ENCODE measurements around the gene NCOA1.
"Not testable (repeated sequence)": the region's sequence is repeated elsewhere in the genome, so short reads cannot be mapped to it uniquely, and the experiment has no call there.

NCOA1 gene

GRCh38 chr2:24509425-24509824, 18.4 kb downstream of the NCOA1 start:
- no peak for DNase-seq

DNA sequence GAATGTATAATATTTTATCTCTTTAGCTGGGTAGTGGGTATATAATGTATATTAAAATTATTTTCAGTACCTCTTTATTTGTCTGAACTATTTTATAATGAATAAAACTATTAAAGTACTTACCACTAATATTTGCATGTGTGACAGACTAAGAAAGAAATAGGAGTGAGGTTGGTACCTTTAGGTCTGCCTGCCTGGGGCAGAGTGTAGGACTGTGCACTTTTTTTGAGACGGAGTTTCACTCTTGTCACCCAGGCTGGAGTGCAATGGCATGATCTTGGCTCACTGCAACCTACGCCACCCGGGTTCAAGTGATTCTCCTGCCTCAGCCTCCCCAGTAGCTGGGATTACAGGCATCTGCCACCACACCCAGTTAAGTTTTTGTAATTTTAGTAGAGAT, 18.8 kb downstream of the NCOA1 start:
- DNase-seq = no peak

- DNase-seq = no peak
Observed at GRCh38 chr2:24510771-24511170, 19.7 kb downstream of the NCOA1 start.

DNA sequence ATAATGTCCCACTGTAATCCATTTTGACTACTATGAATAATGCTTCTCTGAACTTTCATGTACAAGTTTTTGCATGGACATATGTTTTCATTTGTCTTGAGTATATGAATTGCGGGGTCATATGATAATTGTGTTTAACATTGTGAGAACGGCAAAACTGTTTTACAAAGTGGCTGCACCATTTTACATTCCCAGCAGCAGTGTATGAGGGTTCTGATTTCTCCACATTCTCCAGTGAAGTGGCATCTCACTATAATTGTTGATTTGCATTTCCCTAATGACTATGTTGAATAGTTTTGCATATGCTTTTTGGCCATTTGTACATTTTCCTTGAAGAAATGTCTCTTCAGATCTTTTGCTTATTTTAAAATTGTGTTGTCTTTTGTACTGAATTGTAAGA, 20.1 kb downstream of the NCOA1 start:
- no peak for DNase-seq

GRCh38 chr2:24511894-24512293, 20.8 kb downstream of the NCOA1 start:
- DNase-seq = no peak

GRCh38 chr2:24512404-24512803, 21.4 kb downstream of the NCOA1 start:
- no peak for DNase-seq

DNA sequence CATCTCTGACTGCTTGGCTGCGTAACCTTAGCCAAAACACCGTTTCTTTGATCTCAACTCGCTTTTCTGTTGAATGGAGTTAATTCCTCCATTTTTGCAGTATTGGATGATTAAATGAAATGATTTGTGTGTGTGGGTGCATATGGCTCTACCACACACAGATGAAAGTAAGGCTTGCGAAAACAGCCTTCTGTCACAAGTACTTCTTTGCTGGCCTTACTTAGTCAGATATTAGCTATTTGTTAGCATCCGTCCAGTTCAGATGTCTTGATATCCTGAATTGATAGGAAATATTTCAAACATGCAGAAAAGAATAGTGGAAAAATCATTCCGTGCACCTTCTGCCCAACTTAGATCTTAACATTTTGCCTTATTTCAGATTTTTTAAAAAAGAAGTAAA, 21.8 kb downstream of the NCOA1 start:
- DNase-seq = no peak

DNA sequence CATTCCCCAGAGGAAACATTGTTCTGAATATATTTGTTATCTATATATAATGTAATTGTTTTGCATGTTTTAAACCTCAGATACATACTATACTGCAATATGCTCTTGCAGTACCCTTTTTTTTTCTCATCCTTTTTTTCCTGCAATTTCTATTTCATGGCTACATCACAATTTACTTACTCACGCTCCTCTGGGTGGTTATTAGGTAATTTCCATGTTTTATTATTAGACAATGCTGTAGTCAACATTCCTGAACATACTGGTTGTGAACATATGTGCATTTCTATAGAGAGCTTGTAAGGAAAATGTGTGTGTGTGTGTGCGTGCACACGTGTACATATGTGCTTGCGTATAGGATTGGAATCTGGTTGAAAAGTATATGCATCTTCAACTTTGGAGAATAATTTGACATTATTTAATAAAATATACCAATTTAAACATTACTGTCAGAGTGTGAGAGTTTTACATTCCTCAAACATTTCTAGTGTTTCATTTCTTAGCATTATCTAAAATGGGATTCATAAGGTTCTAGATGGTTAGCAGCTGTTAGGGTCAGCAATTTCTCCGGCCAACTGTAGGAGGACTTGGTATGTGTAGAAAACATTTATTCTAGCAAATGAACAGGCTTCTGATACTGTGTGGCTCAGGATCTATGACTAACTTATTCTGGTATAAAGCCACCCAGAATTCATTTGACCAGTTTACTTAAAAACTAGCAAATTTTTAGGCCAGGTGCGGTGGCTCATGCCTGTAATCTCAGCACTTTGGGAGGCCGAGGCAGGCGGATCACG, 22.4 kb downstream of the NCOA1 start:
- no peak for DNase-seq

GRCh38 chr2:24514820-24515219, 23.8 kb downstream of the NCOA1 start:
- no peak for DNase-seq

- no peak for DNase-seq
Observed at GRCh38 chr2:24515335-24515734, 24.3 kb downstream of the NCOA1 start.

DNA sequence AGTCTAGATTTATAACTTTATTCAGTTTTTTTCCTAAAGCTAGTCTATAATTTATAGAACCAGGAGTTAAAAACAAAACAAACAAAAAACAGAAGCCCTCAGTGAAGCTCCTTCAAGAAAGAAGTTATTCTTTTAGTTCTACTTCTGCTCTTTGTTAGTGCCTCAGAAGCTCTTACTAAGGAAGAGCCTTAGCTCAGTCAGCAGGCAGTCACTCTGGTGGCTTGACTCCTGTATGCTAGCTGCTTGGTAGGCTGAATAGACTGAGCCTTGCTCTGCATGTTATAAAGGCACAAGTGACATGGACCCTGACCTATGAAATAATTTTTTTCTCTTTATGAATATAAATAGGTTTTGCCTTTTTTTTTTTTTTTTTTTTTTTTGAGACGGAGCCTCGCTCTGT, 24.8 kb downstream of the NCOA1 start:
- no peak for DNase-seq

GRCh38 chr2:24517247-24517646, 26.2 kb downstream of the NCOA1 start:
- no peak for DNase-seq

DNA sequence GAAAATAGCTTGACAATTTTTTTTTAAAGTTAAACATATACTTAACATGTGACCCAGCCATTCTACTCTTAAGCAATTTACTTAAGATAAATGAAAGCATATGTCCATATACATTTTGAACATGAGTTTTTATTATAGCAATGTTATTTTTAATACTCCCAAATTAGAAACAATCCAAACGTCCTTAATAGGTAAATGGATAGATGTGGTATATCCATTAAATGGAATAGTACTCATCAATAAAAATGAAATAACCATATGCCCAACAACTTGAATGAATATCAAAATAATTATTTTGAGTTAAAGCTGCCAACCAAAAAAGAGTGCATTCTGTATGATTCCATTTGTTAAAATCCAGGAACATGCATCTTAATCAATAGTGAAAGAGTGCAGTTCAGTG, 29.1 kb downstream of the NCOA1 start:
- DNase-seq = no peak

DNA sequence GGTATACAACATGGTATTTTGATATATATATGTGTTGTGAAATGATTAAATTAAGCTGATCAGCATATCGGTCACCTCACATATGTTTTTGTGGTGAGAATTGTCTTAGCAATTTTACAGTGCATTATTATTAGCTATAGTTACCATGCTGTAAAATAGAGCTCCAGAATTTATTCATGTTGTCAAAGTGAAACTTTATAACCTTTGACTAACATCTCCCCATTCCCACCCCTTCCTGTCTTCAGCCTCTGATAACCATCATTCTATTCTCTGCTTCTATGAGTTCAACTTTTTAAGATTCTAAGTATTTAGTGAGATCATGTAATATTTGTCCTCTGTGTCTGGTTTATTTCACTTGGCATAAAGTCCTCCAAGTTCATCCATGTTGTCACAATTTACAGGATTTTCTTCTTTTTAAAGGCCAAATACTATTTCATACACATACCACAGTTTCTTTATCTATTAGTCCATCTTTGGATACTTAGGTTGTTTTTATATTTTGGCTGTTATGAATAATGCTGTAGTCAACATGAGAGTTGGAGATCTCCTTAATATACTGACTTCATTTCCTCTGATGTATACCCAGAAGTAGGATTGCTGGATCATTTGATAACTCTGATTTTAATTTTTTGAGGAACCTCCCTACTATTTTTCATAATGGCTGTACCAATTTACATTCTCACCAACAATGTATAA, 30.3 kb downstream of the NCOA1 start:
- DNase-seq = no peak

GRCh38 chr2:24521975-24522639, 31.1 kb downstream of the NCOA1 start:
- DNase-seq = no peak

DNA sequence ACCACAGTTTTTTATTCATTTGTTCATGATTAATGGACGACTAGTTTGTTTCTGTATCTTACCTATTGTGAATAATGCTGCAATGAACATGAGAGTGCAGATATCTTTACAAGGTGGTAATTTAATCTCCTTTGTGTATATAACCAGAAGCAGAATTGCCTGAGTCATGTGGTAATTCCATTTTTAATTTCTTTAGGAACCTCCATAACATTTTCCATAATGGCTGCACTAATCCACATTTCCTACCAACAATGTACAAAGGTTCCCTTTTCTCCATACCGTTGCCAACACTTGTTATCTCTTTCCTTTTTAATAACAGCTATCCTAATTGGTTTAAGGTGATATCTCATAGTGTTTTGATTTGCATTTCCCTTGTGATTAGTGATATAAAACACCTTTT, 36.5 kb downstream of the NCOA1 start:
- no peak for DNase-seq

- no peak for DNase-seq
Observed at GRCh38 chr2:24530796-24531195, 39.7 kb downstream of the NCOA1 start.

GRCh38 chr2:24531610-24532009, 40.6 kb downstream of the NCOA1 start:
- not testable (repeated sequence) for DNase-seq

GRCh38 chr2:24532057-24532456, 41.0 kb downstream of the NCOA1 start:
- not testable (repeated sequence) for DNase-seq

DNA sequence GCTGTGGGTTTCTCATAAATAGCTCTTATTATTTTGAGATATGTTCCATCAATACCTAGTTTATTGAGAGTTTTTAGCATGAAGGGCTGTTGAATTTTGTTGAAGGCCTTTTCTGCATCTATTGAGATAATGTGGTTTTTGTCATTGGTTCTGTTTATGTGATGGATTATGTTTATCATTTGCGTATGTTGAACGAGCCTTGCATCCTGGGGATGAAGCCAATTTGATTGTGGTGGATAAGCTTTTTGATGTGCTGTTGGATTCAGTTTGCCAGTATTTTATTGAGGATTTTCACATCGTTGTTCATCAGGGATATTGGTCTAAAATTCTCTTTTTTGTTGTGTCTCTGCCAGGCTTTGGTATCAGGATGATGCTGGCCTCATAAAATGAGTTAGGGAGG, 42.5 kb downstream of the NCOA1 start:
- not testable (repeated sequence) for DNase-seq

- DNase-seq = no peak
Observed at GRCh38 chr2:24538720-24539119, 47.7 kb downstream of the NCOA1 start.

DNA sequence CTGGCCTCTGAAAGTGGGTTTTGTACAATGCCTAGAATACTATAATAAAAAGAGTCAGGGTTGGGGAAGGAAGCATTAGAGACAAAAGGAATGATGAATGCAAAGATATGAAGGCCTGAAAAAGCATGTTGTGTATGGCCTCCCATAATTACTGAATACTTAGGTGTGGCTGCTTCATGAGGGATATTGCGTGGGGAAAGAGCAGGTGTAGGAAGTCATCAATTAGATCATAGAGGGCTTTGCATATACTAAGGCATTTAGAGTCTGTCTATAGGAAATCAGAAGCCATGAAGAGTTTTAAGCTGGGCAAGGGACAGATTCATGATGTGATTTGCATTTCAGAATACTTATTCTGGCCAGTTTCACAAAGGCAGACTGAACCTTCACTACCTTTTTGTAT, 48.2 kb downstream of the NCOA1 start:
- DNase-seq = no peak

DNA sequence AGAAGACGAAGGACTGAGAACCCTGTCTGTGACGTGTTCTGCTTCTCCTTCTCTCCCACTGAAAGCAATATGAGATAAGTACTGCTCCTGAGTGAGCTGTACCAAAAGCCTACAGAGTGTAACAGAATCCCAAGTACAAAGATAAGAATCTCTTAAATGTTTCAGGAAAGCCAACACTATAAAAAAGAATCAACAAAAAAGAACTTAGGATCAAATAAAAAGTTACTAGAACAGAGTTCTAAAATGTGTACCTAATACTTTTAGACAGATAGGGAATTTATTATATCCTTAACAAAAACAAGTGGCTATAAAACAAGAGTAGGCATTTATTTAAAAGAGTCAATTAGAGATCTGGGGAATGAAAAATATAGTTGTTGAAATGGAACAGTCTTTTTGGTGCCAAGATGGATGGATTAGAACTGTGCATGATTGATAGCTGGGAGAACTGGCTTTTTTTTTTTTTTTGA, 49.0 kb downstream of the NCOA1 start:
- no peak for DNase-seq

DNA sequence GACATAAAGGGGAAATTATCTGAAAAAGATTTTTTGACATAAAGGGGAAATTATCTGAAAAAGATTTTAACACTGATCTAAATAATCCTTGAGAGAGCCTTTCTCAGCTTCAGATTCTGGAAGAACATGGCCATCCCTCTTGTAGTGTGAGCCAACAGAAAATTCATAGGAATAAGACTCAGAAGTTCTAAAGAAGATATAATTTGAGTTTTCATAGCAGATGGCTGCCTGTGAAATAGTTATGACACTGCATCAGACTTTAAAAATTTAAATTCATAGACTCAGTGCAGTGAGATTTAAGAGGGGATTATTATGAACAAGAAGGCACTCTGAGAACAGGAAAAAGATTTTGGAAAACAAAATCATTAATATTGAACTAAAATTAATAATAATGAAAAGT, 50.6 kb downstream of the NCOA1 start:
- DNase-seq = no peak

Measured in NCI-H2171 treated with DMSO at 0.1 percent for 48 hours (cell line).